G401 (cell line): ENCODE data around the gene EIF4G2. TPM values are rescaled to one million over a fixed set of nuclear protein-coding genes. Genes with fewer than 3 reads are reported as not detected.

Experiments
- DNase-seq: peaks from one replicate; pipeline ENCODE4 v3.0.0-alpha.2; 2015; ENCODE audit warnings: low spot score
- in situ Hi-C: cut with HindIII; loops from 2 replicates; pipeline ENCODE4 v1.10.0; 2016; ENCODE audit warnings: low sequenced_read_pairs, mixed read lengths
- total RNA-seq: library from RNA; depleted of rRNA; stranded (reverse); fragments of >200 nt; shearing (Covaris generic); gene quantifications from 2 replicates; pipeline ENCODE4 v1.2.3, GENCODE V29; 2014

EIF4G2 gene
- total RNA-seq, 1 experiment from 2014 or later = 772 TPM

DNA sequence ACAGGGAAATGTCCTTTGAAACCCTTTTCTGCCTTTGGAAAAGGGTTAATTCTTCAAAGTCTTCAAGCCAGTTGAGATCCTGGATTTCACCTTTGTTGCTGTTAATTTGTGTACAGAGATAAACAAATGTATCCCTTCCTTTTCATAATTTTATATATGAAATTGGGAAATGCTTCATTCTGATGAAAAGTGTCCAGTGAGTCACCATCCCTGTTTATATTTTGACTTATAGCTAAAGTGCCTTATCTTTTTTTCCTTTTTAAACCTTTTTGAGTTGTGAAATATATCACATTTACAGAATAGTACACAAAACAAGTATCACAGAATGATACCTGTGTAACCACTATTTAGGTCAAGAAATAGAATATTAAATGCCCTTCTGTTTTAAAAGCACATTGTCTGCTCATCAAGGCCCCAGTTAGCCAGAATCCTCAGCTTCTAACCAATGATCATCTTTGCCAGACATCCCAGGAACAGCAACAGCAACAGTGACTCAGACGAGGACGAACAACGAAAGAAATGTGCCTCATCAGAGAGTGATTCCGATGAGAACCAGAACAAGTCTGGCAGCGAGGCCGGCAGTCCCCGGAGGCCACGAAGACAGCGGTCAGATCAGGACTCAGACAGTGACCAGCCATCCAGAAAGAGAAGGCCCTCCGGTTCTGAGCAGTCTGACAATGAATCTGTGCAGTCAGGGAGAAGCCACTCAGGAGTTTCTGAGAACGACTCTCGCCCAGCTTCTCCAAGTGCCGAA, 30.3 kb downstream of the EIF4G2 start:
- DNase-seq = no peak
- in situ Hi-C loops = no loop called here

DNA sequence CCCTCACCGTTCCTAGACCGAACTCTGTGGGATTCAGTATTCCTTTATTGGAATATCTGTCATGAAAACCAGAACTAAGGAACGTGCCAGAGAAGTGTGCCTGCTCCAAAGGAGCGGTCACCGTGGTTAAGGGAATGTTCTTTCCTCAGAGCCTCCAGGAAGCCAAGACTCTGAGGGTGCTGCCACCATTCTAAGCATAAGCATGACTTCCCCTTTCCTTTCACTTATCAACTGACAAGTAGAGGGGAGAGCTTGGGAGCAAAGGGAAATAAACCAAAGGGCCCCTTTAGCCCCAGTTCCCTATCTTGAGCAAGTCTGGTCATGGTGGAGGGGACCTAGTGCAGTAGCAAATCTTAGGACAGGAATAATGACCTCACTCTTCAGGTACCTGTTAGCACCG, 30.9 kb downstream of the EIF4G2 start:
- DNase-seq = no peak
- in situ Hi-C loops = no loop called here

- in situ Hi-C loops = no loop called here
- no peak for DNase-seq
Measured at GRCh38 chr11:10777393-10777793, 31.3 kb downstream of the EIF4G2 start.

- DNase-seq = no peak
- in situ Hi-C loops = no loop called here
Measured at GRCh38 chr11:10774811-10775210, 33.9 kb downstream of the EIF4G2 start.

GRCh38 chr11:10771457-10771856, 37.3 kb downstream of the EIF4G2 start:
- in situ Hi-C loops = no loop called here
- no peak for DNase-seq

DNA sequence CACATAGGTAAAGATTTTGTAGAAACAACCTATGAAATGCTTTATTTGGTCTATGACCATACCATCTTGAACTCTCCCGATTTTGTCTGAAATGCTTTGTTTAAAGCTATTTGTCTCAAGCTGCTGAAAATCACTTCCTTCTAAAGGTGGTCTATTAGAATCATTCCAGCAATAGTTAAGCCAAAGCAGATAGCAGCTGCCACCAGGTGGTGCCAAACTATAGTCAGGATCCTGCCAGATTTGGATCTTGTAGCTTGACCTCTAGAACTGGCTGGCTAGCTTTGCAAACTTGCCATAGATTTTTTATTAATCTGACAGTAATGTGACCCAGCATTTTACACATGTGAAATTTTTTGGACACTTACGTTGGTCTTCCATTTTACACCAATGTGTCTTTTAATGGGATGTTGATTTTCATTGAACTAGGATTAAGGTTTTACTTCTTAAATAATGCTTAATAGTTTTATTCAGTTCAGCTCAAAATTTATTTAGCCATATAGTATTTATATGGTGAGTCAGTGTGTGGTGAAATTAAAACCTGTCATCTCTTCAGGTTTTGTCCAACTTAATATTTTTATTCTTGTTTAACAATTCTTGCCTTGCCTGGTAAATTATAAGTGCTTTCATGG, 38.0 kb downstream of the EIF4G2 start:
- peak; percentile 68 for DNase-seq
- in situ Hi-C loops = no loop called here

DNA sequence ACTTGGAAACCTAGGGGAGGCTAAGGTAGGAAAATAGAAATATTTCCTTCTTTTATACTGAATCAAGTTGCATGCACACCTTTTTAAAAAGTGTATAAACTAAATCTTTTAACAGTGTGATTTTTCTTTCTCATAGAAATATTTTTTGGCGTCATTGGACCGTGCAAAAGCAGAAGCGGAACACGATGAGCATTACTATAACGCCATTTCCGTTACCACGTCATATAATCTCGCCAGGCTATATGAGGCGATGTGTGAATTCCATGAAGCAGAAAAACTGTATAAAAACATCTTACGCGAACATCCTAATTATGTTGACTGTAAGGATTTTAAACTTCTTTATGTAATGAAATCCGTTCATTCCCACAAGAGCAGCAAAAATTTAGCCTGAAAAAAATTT, 44.3 kb downstream of the EIF4G2 start:
- in situ Hi-C loops = no loop called here
- DNase-seq = no peak

GRCh38 chr11:10763766-10764165, 45.0 kb downstream of the EIF4G2 start:
- no peak for DNase-seq
- in situ Hi-C loops = no loop called here

DNA sequence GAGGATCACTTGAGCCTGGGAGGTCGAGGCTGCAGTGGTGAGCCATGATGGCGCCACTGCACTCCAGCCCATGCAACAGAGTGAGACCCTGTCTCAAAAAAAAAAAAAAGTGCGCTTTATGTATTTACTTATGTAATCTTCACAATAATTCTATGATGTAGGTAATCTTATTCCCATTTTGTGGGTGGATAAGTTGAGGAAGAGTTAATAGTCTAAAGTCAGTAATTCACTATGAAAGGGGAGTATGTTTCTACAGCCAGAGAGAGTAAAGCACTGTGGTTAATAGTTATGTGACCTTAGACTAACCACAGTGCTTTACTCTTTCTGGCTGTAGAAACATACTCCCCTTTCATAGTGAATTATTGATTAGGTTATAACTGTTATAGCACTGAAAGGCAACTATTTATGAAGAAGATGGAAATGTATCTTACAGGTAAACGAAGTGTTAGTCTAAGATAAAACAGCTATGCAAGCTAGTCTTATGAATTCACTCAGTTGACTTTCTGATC, 45.8 kb downstream of the EIF4G2 start:
- in situ Hi-C loops = no loop called here
- no peak for DNase-seq

- in situ Hi-C loops = no loop called here
- DNase-seq = no peak
Measured at GRCh38 chr11:10762185-10762584, 46.5 kb downstream of the EIF4G2 start.

- in situ Hi-C loops = no loop called here
- no peak for DNase-seq
Measured at GRCh38 chr11:10761085-10761698, 47.5 kb downstream of the EIF4G2 start.

GRCh38 chr11:10758957-10759356, 49.8 kb downstream of the EIF4G2 start:
- in situ Hi-C loops = no loop called here
- DNase-seq = no peak

DNA sequence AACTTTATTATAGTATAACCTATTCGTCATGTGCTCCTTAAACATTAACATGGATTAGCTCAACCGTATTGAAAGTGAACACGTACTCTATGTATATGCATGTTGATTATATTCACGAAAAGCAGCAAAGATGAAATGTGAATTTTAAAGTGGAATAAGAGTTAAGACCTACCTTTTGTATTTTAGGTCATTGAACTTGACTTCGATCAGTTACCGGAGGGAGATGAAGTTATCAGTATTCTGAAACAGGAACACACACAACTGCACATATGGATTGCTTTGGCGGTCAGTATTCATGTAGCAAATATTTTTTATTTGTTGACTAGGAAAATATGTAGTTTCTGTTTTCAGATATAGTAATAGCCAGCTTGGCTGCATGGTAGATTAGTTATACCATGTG, 56.2 kb downstream of the EIF4G2 start:
- no peak for DNase-seq
- in situ Hi-C loops = no loop called here

DNA sequence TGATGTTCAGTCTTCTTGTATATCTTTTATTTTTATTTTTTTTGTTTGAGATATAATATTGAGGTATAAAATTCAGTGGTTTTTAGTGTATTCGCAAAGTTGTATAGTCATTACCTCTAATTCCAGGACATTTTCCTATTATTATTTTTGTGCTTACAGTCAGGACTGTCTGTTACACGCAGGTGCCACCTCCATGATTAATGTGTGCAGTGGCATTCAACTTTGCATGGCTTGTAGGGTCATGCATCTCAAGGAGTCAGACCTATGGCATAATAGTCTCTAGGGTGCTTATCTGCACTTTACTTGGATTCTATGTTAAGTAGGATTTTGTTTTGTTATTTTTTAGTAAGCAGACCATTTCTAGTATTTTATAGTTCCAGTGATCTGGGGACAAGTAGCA, 56.7 kb downstream of the EIF4G2 start:
- DNase-seq = no peak
- in situ Hi-C loops = no loop called here

- no peak for DNase-seq
- in situ Hi-C loops = no loop called here
Measured at GRCh38 chr11:10751581-10751940, 57.2 kb downstream of the EIF4G2 start.

DNA sequence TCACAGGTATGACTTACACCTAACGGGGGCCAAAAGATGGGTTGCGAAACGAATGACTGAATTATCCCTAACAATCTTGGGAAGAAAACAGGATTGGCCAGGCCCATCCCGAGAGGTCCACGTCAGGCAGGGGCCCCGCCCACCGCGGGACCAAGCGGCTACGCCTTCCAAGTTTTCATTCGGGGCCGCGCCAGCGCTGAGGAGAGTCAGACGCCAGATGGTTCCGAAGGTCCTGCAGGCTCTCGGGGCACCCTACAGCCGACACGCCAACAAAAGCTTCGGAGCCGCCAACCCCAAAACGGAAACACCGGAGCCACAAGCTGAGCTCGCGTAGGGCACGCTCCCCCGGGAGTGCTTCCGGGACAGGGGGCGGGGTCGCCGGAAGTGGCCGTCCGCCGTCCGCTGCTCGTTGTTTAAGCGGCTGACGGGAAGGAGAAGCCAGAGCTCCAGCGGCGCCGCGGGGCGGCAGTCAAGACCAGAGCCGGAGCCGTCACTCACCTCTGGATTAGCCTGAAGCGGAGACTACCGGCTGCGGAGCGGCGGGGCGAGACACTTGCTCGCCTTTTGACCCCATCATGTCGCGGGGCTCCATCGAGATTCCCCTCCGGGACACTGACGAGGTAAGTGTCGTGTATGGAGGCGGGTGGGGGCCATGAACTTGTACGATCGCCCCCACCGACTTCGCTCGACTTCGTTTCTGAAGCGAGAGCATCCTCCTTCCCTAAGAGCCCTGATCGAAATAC, 57.7 kb downstream of the EIF4G2 start, which contains the start of gene CTR9:
CTR9 (plus strand) TSS at position 409 of the 743 bp plus-strand sequence; CDS start at position 576, 167 bp downstream.
- in situ Hi-C loops = no loop called here
- DNase-seq = peak; percentile 95

GRCh38 chr11:10749476-10749875, 59.2 kb downstream of the EIF4G2 start:
- no peak for DNase-seq
- in situ Hi-C loops = no loop called here

DNA sequence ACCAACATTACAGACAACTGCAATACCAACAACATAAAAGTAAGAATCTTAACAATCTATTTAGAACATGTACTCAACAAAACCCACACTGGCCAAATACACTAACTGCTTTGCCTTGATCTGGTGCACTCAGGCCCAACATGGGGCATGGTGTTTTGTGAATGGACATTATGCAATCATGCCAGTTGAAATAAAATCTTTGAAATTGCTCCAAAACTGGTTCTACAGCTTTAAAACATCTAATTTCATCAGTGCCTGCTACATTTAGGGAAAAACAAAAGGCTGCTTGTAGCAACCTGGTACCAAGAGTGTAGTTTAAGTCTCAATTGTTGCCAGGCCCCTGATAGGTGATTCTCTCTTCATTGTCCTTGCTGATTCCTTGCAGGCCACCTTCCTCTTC, 61.0 kb downstream of the EIF4G2 start:
- in situ Hi-C loops = no loop called here
- DNase-seq = no peak
